PC-9 (cell line): ENCODE results near the gene SPACDR.
"Not testable (repeated sequence)": the region's sequence is repeated elsewhere in the genome, so short reads cannot be mapped to it uniquely, and the experiment has no call there.

Experiments
- CTCF ChIP-seq: fragments of 200-600 bp; sonication (generic); conservative IDR thresholded peaks from 2 replicates; pipeline ENCODE4 v1.6.1; 2017; ENCODE audit warnings: mixed run types, antibody characterized with exemption, mild to moderate bottlenecking, moderate library complexity
- EZH2 ChIP-seq: fragments of 200-600 bp; sonication (generic); IDR thresholded peaks from 2 replicates; pipeline ENCODE4 v1.8.0; 2017; ENCODE audit warnings: antibody characterized with exemption, low read depth

GRCh38 chr7:100504031-100504430, 40.0 kb upstream of the SPACDR start:
- TF ChIP-seq CTCF, EZH2: not testable (repeated sequence)
